Ishikawa (cell line): ENCODE results near the gene FXYD7.

Experiments used
- EGR1 ChIP-seq: IDR thresholded peaks from 2 replicates; pipeline ENCODE4 v1.6.1; 2012
- EP300 ChIP-seq: IDR thresholded peaks from 2 replicates; pipeline ENCODE4 v1.6.1; 2012; ENCODE audit warnings: borderline replicate concordance
- TAF1 ChIP-seq: IDR thresholded peaks from 2 replicates; pipeline ENCODE4 v1.6.1; 2012; ENCODE audit warnings: low read depth, mild to moderate bottlenecking
- ZBTB7A ChIP-seq: IDR thresholded peaks from 2 replicates; pipeline ENCODE4 v1.6.1; 2012; ENCODE audit warnings: low read depth

DNA sequence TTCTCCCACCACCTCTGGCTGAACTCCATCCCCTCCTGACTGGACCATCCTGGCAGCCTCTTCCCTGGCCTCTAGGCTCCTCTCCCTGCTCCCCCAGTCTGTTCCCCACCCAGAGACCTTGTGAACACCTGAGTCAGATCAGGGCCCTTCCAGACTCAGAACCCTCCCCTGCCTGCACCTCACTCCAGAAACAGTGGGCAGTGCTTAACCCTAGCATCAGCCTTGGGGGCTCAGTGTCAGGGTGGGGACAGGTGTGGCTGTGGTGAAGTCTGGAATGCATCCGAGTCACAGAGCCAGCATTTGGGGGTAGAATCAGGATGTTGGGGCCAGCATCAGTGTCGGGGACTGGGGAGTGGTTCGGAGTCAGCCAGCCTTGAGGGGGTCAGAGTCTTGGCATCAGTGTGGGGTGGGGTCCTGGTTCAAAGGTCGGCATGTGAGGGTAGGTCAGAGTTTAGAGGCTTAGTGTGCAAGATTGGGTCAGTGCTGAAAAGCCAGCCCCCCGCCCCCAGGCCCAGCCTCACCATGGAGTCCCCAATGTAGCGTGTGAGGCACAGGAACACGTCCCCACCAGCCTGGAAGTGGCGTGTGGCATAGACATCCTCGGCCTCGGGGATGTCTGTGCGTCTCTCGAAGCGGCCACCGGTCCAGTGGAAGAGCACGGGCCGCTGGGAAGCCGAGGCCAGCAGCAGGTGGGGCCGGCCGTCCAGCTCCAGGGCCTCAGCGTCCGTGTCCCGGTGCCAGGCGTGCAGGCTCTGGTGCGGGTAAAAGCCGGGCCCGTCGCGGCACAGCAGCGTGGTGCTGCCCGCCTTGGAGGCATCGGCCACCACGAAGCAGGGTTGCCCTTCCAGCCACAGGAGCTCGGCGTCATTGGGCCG, 17.1 kb upstream of the FXYD7 start:
- TF ChIP-seq EP300 (no peak), EGR1 (no peak), ZBTB7A (no peak), TAF1 (no peak)
